AG09319 (cell line): ENCODE results near the gene ATP11A.
"Not testable (repeated sequence)": the region's sequence is repeated elsewhere in the genome, so short reads cannot be mapped to it uniquely, and the experiment has no call there.

Experiments
- DNase-seq: peaks from one replicate; pipeline ENCODE4 v3.0.0-alpha.2; 2010; ENCODE audit warnings: low read depth; ENCODE audit errors: extremely low read depth
- TF ChIP-seq, protein P1 (sequence below): IDR thresholded peaks from 2 replicates; pipeline ENCODE4 v1.5.1; 2011; ENCODE audit warnings: low read depth, mild to moderate bottlenecking, inconsistent platforms, low read length, moderate library complexity

Gene ATP11A

DNA sequence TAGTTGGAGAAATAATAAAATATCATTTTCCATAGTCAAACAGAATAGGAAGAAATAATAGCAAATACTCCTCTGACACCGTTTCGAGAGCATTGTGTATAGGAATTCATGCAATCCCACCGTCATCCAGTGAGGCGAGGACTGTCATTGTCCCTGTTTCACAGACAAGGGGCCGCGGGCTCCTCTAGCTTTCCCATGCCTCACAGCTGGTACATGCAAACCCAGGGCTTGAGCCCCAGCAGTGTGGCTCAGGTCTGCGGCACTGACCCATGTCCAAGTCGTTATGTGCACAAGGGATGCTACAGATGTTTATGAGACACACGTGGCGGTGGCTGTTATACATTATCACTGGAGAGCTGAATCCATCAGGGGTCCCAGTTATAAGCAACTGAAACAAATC is 18.5 kb upstream of the ATP11A start:
- TF ChIP-seq, protein P1, sequence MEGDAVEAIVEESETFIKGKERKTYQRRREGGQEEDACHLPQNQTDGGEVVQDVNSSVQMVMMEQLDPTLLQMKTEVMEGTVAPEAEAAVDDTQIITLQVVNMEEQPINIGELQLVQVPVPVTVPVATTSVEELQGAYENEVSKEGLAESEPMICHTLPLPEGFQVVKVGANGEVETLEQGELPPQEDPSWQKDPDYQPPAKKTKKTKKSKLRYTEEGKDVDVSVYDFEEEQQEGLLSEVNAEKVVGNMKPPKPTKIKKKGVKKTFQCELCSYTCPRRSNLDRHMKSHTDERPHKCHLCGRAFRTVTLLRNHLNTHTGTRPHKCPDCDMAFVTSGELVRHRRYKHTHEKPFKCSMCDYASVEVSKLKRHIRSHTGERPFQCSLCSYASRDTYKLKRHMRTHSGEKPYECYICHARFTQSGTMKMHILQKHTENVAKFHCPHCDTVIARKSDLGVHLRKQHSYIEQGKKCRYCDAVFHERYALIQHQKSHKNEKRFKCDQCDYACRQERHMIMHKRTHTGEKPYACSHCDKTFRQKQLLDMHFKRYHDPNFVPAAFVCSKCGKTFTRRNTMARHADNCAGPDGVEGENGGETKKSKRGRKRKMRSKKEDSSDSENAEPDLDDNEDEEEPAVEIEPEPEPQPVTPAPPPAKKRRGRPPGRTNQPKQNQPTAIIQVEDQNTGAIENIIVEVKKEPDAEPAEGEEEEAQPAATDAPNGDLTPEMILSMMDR, result no peak
- DNase-seq, result no peak

DNA sequence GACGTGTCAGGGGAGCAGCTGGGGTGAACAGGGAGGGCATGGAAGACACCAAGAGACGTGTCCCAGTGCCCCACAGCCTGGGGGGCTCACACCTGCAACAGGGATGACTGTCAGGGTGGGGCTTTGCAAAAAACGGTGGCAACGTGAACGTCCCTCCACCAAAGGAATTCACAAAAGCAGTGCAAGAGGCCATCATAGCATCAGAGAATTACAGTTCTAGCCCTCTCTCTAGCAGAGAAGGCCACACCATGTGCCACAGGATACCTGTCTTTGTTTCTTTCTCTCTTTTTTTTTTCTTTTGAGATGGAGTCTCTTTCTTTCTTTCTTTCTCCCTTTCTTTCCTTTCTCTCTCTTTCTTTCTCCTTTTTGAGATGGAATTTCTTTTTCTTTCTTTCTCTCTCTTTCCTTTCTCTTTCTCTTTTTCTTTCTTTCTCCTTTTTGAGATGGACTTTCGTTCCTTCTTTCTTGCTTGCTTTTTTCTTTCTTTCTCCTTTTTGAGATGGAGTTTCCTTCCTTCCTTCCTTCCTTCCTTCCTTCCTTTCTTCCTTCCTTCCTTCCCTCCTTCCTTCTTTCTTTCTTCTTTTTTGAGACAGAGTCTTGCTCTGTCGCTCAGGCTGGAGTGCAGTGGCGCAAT is 17.1 kb upstream of the ATP11A start:
- TF ChIP-seq, protein P1, result no peak

DNA sequence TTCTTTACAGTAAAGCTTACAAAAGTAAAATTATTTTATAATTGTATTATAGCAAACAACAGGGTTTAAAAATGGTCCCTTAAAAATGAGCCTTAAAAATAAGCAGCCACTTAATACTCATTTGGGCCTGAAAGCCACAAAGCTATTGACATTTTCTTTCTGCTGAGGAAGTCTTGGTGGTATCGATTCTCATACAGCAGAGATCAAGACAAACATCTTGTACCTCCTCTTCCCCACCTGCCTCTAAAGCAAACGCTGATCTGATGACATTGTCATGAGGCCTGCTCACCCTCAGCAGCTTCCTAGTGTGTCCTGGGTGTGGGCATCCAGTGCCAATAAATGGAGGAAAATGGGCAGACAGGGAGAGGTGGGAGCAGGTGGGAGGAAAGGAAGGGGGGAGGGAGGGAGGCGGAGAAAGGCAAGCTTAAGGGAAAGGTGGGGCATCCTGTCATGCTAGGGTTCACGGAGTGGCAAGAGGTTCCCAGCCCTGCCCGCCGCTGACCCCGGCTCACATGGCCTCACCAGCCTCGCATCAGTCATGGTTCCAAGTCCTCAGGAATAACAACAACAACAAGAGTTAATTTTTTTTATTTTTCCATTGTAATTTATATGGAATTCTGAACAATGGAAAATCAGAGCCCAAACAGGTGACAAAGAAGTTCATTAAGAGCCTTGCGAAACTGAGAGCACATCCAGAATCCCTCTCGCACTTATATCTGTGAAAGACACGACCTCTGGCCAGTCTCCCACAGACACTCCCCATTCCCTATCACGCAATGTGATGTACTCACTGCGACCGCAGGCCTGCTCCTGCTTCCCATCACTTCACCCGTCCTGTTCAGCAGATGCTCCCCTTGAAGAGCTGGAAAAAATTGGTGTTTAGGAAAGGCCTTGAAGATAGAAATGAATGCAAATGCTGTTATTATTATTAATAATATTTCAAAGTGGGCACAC is 15.1 kb upstream of the ATP11A start:
- DNase-seq, result no peak
- TF ChIP-seq, protein P1, result no peak

More for the DNA sequence above, 17.1 kb upstream of the ATP11A start:
- no peak for DNase-seq

DNA sequence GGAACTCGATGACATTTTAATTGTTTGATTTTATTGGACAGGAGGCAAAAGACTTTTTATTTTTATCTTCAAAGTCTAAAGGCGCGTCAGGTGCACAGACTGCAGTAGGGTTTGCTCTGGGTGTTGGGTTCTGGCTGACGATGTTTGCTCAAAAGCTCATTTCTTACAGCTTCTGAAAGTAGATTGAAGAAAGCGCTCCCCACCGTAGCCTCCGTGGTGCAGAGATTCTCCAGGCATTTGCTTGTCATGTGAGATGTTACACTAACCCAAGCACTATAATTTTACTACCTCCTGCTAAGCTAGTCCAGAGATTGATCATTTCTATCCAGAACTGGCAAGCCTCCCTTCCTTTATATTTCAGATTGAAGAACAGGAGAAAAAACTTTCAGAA is 14.5 kb upstream of the ATP11A start:
- DNase-seq, result no peak
- TF ChIP-seq, protein P1, result no peak

DNA sequence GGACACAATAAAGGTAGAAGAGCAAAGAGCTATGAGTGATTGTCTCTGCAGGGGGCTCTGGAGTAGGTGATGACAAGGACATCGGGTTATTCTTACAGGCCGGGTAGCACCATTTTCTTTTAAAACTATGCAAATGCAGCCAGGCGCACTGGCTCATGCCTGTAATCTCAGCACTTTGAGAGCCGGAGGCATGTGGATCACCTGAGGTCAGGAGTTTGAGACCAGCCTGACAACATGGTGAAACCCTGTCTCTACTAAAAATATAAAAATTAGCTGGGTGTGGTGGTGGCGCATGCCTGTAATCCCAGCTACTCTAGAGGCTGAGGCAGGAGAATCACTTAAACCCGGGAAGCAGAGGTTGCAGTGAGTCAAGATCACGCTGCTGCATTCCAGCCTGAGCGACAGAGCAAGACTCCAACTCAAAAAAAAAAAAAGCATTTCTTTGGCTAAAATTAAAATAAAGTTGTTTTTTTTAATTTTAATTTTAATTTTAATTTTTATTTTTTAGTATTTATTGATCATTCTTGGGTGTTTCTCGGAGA is 12.3 kb upstream of the ATP11A start:
- not testable (repeated sequence) for DNase-seq

DNA sequence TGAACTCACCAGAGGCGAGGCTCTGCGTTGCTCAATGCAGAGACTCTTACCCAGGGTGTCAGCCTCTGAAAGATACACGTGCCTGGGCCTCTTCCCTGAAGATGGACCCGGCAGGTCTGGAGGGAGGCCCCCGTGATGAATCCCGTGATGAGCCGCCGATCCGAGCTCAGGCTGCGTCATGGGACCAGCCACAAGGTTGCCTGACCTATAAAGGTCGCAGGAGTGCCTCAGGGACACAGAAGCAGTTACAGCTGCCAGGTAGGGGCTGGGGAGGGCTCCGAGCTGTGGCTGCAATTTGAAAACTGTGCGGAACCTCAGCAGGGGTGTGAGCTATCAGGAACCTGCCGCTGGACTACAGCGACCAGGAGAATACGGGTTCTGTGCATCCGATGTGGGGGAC is 10.5 kb upstream of the ATP11A start:
- TF ChIP-seq, protein P1, result no peak
- no peak for DNase-seq

DNA sequence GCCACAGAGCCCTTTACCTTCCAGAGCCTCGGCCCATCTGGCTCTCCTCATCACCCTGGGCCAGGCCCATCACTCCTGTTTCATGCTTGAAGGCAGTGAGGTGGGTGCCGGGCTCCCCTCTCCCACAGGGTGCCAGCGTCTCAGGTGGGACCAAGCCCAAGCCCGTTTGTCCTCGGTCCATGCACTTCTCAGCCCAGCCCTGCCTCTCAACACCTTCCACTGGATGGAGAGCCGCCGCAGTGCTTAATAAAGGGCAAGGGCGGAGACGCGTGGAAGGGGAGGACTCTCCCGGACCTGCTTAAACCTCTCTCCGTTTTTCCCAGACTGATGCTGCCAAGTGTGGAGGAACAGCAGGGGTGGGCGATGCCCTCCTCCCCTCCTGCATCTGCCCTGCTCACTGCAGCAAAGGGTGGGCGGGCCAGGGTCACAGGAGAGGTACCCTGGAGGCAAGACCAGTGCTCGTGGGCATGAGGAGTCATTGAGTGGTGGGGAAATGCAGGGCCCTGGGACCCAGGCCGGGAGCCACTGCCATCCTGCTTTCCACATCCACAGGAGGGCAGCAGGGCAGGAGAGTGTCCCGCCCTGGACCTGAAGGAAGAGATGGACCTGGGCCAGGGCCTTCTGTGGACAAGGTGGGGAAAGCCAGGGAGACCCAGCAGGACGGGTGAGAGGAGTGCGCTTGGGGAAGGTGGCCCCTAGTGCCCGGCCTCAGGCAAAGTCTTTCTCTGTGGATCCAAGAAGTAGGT is 9.7 kb upstream of the ATP11A start:
- no peak for DNase-seq

More for the DNA sequence above, 9.7 kb upstream of the ATP11A start:
- TF ChIP-seq, protein P1, result no peak
